Neural cell (in vitro differentiated cells): ENCODE data around the gene PTPRN2. TPM values are rescaled to one million over a fixed set of nuclear protein-coding genes. Genes with fewer than 3 reads are reported as not detected.

Source experiments
- H2AFZ ChIP-seq: fragments of 200-600, 300-800 bp; sonication (generic), shearing (Covaris generic); 2 replicates; pipeline ENCODE4 v1.6.0; 2014; ENCODE audit warnings: low read depth, mild to moderate bottlenecking, antibody characterized with exemption, low read length, moderate library complexity
- H3F3A ChIP-seq: fragments of 200-600 bp; shearing (Covaris generic); 2 replicates; pipeline ENCODE4 v1.6.1; 2016; ENCODE audit warnings: mild to moderate bottlenecking, moderate library complexity, mixed read lengths, antibody characterized with exemption, low read length; ENCODE audit not compliant: insufficient read depth, poor library complexity, severe bottlenecking
- H3K27ac ChIP-seq: fragments of 200-600, 300-800 bp; sonication (generic), shearing (Covaris generic); 2 replicates; pipeline ENCODE4 v1.5.1; 2014; ENCODE audit warnings: mild to moderate bottlenecking, low read length, moderate library complexity
- H3K27me3 ChIP-seq: fragments of 300-800, 200-600 bp; sonication (generic), shearing (Covaris generic); 2 replicates; pipeline ENCODE4 v1.6.0; 2014; ENCODE audit warnings: mild to moderate bottlenecking, low read depth, low read length, moderate library complexity; ENCODE audit not compliant: insufficient read depth
- H3K36me3 ChIP-seq: fragments of 300-800, 200-600 bp; sonication (generic), shearing (Covaris generic); 2 replicates; pipeline ENCODE4 v1.5.1; 2014; ENCODE audit warnings: mild to moderate bottlenecking, antibody characterized with exemption, low read length, moderate library complexity; ENCODE audit not compliant: insufficient read depth
- H3K4me2 ChIP-seq: fragments of 300-800, 200-600 bp; sonication (generic), shearing (Covaris generic); 2 replicates; pipeline ENCODE4 v1.6.0; 2014; ENCODE audit warnings: mild to moderate bottlenecking, low read length
- H3K4me3 ChIP-seq: fragments of 300-800, 200-600 bp; sonication (generic), shearing (Covaris generic); 2 replicates; pipeline ENCODE4 v1.5.1; 2014; ENCODE audit warnings: mild to moderate bottlenecking, low read length, moderate library complexity
- H3K79me2 ChIP-seq: fragments of 200-600 bp; shearing (Covaris generic); replicated peaks from 2 replicates; pipeline ENCODE4 v1.6.0; 2014; ENCODE audit warnings: mild to moderate bottlenecking, low read length, moderate library complexity; ENCODE audit not compliant: insufficient read depth
- H3K9ac ChIP-seq: fragments of 300-800, 200-600 bp; sonication (generic), shearing (Covaris generic); 2 replicates; pipeline ENCODE4 v1.6.1; 2016; ENCODE audit warnings: mild to moderate bottlenecking, low read length, mixed read lengths
- H3K9me2 ChIP-seq: fragments of 200-600 bp; shearing (Covaris generic); 2 replicates; pipeline ENCODE4 v1.6.1; 2016; ENCODE audit warnings: mild to moderate bottlenecking, low read length, mixed read lengths; ENCODE audit not compliant: insufficient read depth
- H3K9me3 ChIP-seq: fragments of 200-600, 300-800 bp; sonication (generic), shearing (Covaris generic); 2 replicates; pipeline ENCODE4 v1.6.1; 2016; ENCODE audit warnings: mild to moderate bottlenecking, mixed run types, low read length, moderate library complexity, mixed read lengths
- H4K20me1 ChIP-seq: fragments of 200-600 bp; shearing (Covaris generic); 2 replicates; pipeline ENCODE4 v1.6.1; 2016; ENCODE audit warnings: mild to moderate bottlenecking, mixed run types; ENCODE audit not compliant: insufficient read depth
- CTCF ChIP-seq: fragments of 450-650 bp; IDR thresholded peaks from 2 replicates; pipeline ENCODE4 v1.5.1; 2014; ENCODE audit warnings: antibody characterized with exemption, mild to moderate bottlenecking, moderate library complexity; ENCODE audit not compliant: poor library complexity, severe bottlenecking
- EP300 ChIP-seq: fragments of 450-650 bp; conservative IDR thresholded peaks from 2 replicates; pipeline ENCODE4 v1.6.1; 2014; ENCODE audit warnings: antibody characterized with exemption, mild to moderate bottlenecking, moderate library complexity; ENCODE audit not compliant: poor library complexity, severe bottlenecking
- EZH2 ChIP-seq: fragments of 200-600, 300-800 bp; shearing (Covaris generic), sonication (generic); IDR thresholded peaks from 2 replicates; pipeline ENCODE4 v1.6.1; 2014; ENCODE audit warnings: antibody characterized with exemption, low read length, borderline replicate concordance, mild to moderate bottlenecking; ENCODE audit not compliant: insufficient read depth, poor library complexity, severe bottlenecking
- MXI1 ChIP-seq: fragments of 450-650 bp; conservative IDR thresholded peaks from 2 replicates; pipeline ENCODE4 v1.6.1; 2014; ENCODE audit warnings: antibody characterized with exemption, mild to moderate bottlenecking; ENCODE audit not compliant: poor library complexity, severe bottlenecking
- POLR2AphosphoS5 ChIP-seq: IDR thresholded peaks from 2 replicates; pipeline ENCODE4 v1.6.1; 2012
- RAD21 ChIP-seq: fragments of 450-650 bp; conservative IDR thresholded peaks from 2 replicates; pipeline ENCODE4 v1.6.1; 2014; ENCODE audit warnings: antibody characterized with exemption, mild to moderate bottlenecking, moderate library complexity
- REST ChIP-seq: IDR thresholded peaks from 2 replicates; pipeline ENCODE4 v1.6.1; 2012; ENCODE audit warnings: borderline replicate concordance
- SMC3 ChIP-seq: fragments of 450-650 bp; conservative IDR thresholded peaks from 2 replicates; pipeline ENCODE4 v1.6.1; 2014; ENCODE audit warnings: antibody characterized with exemption, mild to moderate bottlenecking, moderate library complexity; ENCODE audit not compliant: poor library complexity
- TAF1 ChIP-seq: IDR thresholded peaks from 2 replicates; pipeline ENCODE4 v1.6.1; 2012; ENCODE audit warnings: low read depth
- polyA plus RNA-seq: library from polyadenylated mRNA; depleted of rRNA; stranded (reverse); fragments of >200 nt; gene quantifications from 2 replicates; pipeline ENCODE4 v1.2.3, GENCODE V29; 2014

The PTPRN2 gene
- polyA plus RNA-seq, 1 donor from 2014 or later = 31.0 TPM

- TF ChIP-seq CTCF (no peak), REST (no peak), MXI1 (no peak), TAF1 (no peak), EZH2 (no peak), EP300 (no peak), POLR2AphosphoS5 (no peak), SMC3 (no peak), RAD21 (no peak)
- no peaks in the 10 kb centered on the region for H3F3A ChIP-seq
- no peak overlapping the region for H3K4me2 ChIP-seq
- H3K4me3 ChIP-seq = no peak overlapping the region
- no peaks in the 10 kb centered on the region for H3K9me2 ChIP-seq
- no peaks in the 10 kb centered on the region for H3K79me2 ChIP-seq
- H3K27me3 ChIP-seq = no peaks in the 10 kb centered on the region
- H2AFZ ChIP-seq = no peak overlapping the region
- H3K36me3 ChIP-seq = no peaks in the 10 kb centered on the region
- no peaks in the 10 kb centered on the region for H4K20me1 ChIP-seq
- H3K9ac ChIP-seq = no peak overlapping the region
- no peaks in the 10 kb centered on the region for H3K9me3 ChIP-seq
- H3K27ac ChIP-seq = no peak overlapping the region
These were observed 699.0 kb downstream of the PTPRN2 start for GRCh38 chr7:157888579-157888978.

GRCh38 chr7:157887400-157887799, 700.2 kb downstream of the PTPRN2 start:
- Histone ChIP-seq H3K9me2 (no peaks in the 10 kb centered on the region), H3K4me2 (no peak overlapping the region)

More at GRCh38 chr7:157887400-157887799, 700.2 kb downstream of the PTPRN2 start:
- Histone ChIP-seq H3K9ac (no peak overlapping the region), H4K20me1 (no peaks in the 10 kb centered on the region), H3K36me3 (no peaks in the 10 kb centered on the region), H3F3A (no peaks in the 10 kb centered on the region), H3K27ac (peak overlapping the region; percentile 85), H3K27me3 (no peaks in the 10 kb centered on the region), H3K4me3 (no peak overlapping the region), H2AFZ (no peak overlapping the region), H3K9me3 (no peaks in the 10 kb centered on the region), H3K79me2 (no peaks in the 10 kb centered on the region)
- no peak for TF ChIP-seq MXI1
- TF ChIP-seq SMC3 = no peak
- no peak for TF ChIP-seq EP300
- no peak for TF ChIP-seq EZH2
- TF ChIP-seq TAF1 = no peak
- no peak for TF ChIP-seq POLR2AphosphoS5
- no peak for TF ChIP-seq CTCF
- no peak for TF ChIP-seq REST
- no peak for TF ChIP-seq RAD21
